HL-60 (cell line): ENCODE data around the gene IL17RA.

Experiments used
- CTCF ChIP-seq: IDR thresholded peaks from one replicate; pipeline ENCODE4 v1.5.1; 2011; ENCODE audit warnings: low read length, control low read depth, inconsistent platforms; ENCODE audit not compliant: insufficient read depth
- POLR2AphosphoS5 ChIP-seq: IDR thresholded peaks from 2 replicates; pipeline ENCODE4 v1.6.1; 2012; ENCODE audit warnings: low read depth
- REST ChIP-seq: IDR thresholded peaks from 2 replicates; pipeline ENCODE4 v1.6.1; 2012; ENCODE audit warnings: low read depth; ENCODE audit not compliant: insufficient replicate concordance

- TF ChIP-seq CTCF (no peak), POLR2AphosphoS5 (no peak), REST (no peak)
These were observed 5.8 kb downstream of the IL17RA start for GRCh38 chr22:17090550-17090949.
